MCF 10A (cell line): ENCODE results near the gene SLC7A11. TPM values are rescaled to one million over a fixed set of nuclear protein-coding genes. Genes with fewer than 3 reads are reported as not detected.

Experiments
- BruUV-seq: library from RNA; stranded (reverse); fragments of 400-500 nt; replicated peaks from 2 replicates; lab custom pipeline; 2021; lab: Mats Ljungman, UMichigan
- CTCF ChIA-PET: fragments of 300-600 bp; sonication (Branson Sonifier 250); formaldehyde crosslinking; extraction: SDS; loops from one replicate; lab custom pipeline; 2021; ENCODE audit warnings: antibody characterized with exemption, inconsistent platforms; lab: Yijun Ruan, JAX
- POLR2A ChIA-PET: fragments of 300-600, 350-650 bp; sonication (Branson Sonifier 250); formaldehyde crosslinking; extraction: SDS; loops from one replicate; lab custom pipeline; 2020; ENCODE audit warnings: antibody characterized with exemption, inconsistent platforms; lab: Yijun Ruan, JAX
- DNase-seq: peaks from one replicate; pipeline ENCODE4 v3.0.0-alpha.2; 2018; ENCODE audit not compliant: unreplicated experiment
- H3K27ac Mint-ChIP-seq: one replicate; pipeline ENCODE4 v1.8.0; 2022; ENCODE audit warnings: mild to moderate bottlenecking, low read depth, mixed read lengths; ENCODE audit not compliant: unreplicated experiment
- H3K27me3 Mint-ChIP-seq: one replicate; pipeline ENCODE4 v1.8.0; 2022; ENCODE audit warnings: mixed read lengths; ENCODE audit not compliant: insufficient read depth, unreplicated experiment
- H3K36me3 Mint-ChIP-seq: one replicate; pipeline ENCODE4 v1.8.0; 2022; ENCODE audit warnings: mild to moderate bottlenecking, moderate library complexity, mixed read lengths; ENCODE audit not compliant: insufficient read depth, unreplicated experiment
- H3K4me1 Mint-ChIP-seq: one replicate; pipeline ENCODE4 v1.8.0; 2022; ENCODE audit warnings: mixed read lengths; ENCODE audit not compliant: insufficient read depth, unreplicated experiment
- H3K4me3 Mint-ChIP-seq: one replicate; pipeline ENCODE4 v1.8.0; 2022; ENCODE audit warnings: mild to moderate bottlenecking, moderate library complexity, mixed read lengths; ENCODE audit not compliant: unreplicated experiment
- H3K9me3 Mint-ChIP-seq: one replicate; pipeline ENCODE4 v1.8.0; 2022; ENCODE audit warnings: mixed read lengths; ENCODE audit not compliant: unreplicated experiment
- intact Hi-C: fragments of 100-400 bp; cut with micrococcal nuclease; formaldehyde crosslinking; loops from 2 replicates; pipeline ENCODE4 v1.14.1; 2022
- total RNA-seq: library from RNA; stranded (reverse); gene quantifications from 2 replicates; pipeline ENCODE4 v1.2.3, GENCODE V29; 2022
- TF ChIP-seq, protein P1 (sequence below): fragments of 200-600 bp; IDR thresholded peaks from one replicate; pipeline ENCODE4 v1.8.0; 2022; ENCODE audit warnings: antibody characterized with exemption, mild to moderate bottlenecking; ENCODE audit not compliant: unreplicated experiment

Gene SLC7A11
- total RNA-seq, 1 experiment from 2014 or later: 153 TPM

DNA sequence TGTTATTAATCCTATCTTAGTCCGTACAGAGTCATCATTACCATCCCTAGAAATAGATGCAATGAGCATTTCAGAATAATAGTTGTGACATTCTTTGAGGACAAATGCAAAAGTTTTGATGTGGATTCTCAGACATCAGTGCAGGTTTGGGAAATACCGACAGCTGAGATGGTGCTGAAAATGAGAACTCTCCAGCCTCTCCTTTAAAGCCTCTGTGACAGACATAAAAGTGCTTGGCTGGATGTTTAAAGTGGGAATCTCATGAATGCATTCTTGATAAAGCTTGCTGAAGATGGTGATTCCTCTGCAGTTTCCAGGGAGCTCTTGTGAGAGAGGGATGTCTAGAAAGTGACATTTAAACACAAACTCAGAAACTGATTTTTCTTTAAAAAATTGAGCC is 35.0 kb upstream of the SLC7A11 start:
- intact Hi-C loops: no loop called here
- no peak for DNase-seq
- Mint-ChIP-seq H3K36me3 (peaks cover 7% of the 10 kb centered on the region), H3K27ac (no peak overlapping the region), H3K4me1 (peaks cover 6% of the 10 kb centered on the region), H3K9me3 (peaks cover 4% of the 10 kb centered on the region), H3K4me3 (no peak overlapping the region), H3K27me3 (no peaks in the 10 kb centered on the region)
- CTCF ChIA-PET: interaction anchor here (0.6 to 0.9 kb wide), 4 partner anchors 18 to 384 kb away, joined by 3 to 4 read pairs (median 3); no protein-coding TSS in a partner anchor
- POLR2A ChIA-PET: interaction anchor here (0.6 to 3.6 kb wide), 5 partner anchors 12 to 41 kb away, joined by 3 to 29 read pairs (median 4); partner anchors contain the start of gene SLC7A11
- BruUV-seq: no TSS peak
- TF ChIP-seq, protein P1, sequence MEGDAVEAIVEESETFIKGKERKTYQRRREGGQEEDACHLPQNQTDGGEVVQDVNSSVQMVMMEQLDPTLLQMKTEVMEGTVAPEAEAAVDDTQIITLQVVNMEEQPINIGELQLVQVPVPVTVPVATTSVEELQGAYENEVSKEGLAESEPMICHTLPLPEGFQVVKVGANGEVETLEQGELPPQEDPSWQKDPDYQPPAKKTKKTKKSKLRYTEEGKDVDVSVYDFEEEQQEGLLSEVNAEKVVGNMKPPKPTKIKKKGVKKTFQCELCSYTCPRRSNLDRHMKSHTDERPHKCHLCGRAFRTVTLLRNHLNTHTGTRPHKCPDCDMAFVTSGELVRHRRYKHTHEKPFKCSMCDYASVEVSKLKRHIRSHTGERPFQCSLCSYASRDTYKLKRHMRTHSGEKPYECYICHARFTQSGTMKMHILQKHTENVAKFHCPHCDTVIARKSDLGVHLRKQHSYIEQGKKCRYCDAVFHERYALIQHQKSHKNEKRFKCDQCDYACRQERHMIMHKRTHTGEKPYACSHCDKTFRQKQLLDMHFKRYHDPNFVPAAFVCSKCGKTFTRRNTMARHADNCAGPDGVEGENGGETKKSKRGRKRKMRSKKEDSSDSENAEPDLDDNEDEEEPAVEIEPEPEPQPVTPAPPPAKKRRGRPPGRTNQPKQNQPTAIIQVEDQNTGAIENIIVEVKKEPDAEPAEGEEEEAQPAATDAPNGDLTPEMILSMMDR: no peak

DNA sequence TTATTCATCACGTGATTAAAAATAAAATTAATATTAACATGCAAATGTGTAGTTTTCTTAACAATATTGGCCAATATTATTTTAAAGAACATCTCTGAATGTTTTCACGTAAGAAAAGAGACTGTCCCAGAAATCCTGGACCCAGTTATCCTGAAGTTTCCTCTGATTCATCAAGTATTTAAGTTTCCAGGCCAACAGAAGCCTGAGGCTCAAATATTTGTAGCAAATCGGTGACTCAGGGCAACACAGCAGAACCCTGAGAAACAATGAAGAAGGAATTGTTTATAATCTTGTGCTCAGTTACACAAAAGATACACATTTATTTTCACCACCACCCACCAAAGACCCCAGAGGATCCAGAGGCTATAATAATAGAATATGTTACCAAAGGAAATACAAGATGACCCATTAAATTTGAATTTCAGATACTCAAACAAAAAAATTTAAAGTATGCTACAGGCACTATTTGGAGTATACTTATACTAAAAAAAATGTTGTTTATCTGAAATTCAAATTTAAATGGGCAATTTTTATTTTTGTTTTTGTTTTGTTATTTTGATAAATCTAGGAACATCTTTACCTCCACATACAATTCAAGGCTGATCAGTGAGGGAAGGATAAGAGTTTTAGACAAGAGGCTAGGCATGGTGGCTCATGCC is 33.9 kb upstream of the SLC7A11 start:
- DNase-seq: peak; percentile 79
- intact Hi-C loops: no loop called here
- H3K4me1 Mint-ChIP-seq: peaks cover 6% of the 10 kb centered on the region
- TF ChIP-seq, protein P1: no peak
- H3K36me3 Mint-ChIP-seq: peaks cover 7% of the 10 kb centered on the region
- peak overlapping the region; percentile 93 for H3K27ac Mint-ChIP-seq
- ChIA-PET POLR2A (interaction anchor here (0.6 to 3.6 kb wide), 9 partner anchors 12 to 317 kb away, joined by 3 to 29 read pairs (median 4); partner anchors contain the start of gene SLC7A11), CTCF (interaction anchor here (0.6 to 0.7 kb wide), 2 partner anchors 17 to 38 kb away, joined by 3 read pairs; no protein-coding TSS in a partner anchor)
- no peaks in the 10 kb centered on the region for H3K9me3 Mint-ChIP-seq
- H3K27me3 Mint-ChIP-seq: no peaks in the 10 kb centered on the region
- H3K4me3 Mint-ChIP-seq: no peak overlapping the region
- BruUV-seq: no TSS peak

DNA sequence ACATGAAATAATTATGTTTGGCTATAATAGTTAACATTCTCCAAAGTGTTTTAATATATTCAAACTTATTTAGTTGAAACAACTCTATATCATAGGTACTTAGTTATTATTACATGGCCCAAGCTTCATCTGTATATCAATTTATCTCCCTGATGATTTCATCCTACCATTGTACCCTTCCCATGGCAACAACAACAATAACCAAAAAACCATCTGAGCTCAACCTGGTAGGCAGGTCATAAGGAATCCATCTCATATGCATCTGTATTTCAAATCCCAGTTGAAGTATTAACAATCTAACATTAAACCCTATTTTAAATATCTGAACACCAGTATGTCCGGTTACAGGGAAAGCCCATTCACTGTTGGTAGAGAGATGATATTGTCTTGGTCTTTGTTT is 33.1 kb upstream of the SLC7A11 start:
- no peaks in the 10 kb centered on the region for H3K9me3 Mint-ChIP-seq
- H3K4me1 Mint-ChIP-seq: peaks cover 6% of the 10 kb centered on the region
- CTCF ChIA-PET: no interaction called here
- DNase-seq: no peak
- peaks cover 7% of the 10 kb centered on the region for H3K36me3 Mint-ChIP-seq
- POLR2A ChIA-PET: interaction anchor here (0.8 to 3.6 kb wide), 5 partner anchors 11 to 36 kb away, joined by 3 to 29 read pairs (median 6); partner anchors contain the start of gene SLC7A11
- H3K27me3 Mint-ChIP-seq: no peaks in the 10 kb centered on the region
- intact Hi-C loops: no loop called here
- H3K4me3 Mint-ChIP-seq: no peak overlapping the region
- no TSS peak for BruUV-seq
- TF ChIP-seq, protein P1: no peak
- H3K27ac Mint-ChIP-seq: peak overlapping the region; percentile 93

DNA sequence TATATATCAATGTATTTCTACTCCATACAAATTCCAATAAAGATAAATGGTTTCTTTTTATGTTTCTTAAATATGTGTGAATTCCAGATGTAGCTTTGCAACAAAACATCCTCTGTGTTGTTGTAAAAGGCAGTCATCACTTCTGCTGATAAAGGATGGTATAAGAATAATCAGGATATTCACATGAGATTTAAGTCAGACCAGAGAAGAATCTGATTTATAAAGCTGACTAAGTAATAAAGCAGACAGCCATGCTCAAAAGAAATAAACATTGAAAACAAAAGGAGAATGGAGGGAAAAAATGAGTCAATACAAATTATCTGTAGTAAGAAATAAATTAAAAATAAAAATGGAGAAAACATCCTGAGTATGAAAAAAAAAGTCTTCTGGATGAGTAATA is 27.0 kb upstream of the SLC7A11 start:
- H3K4me1 Mint-ChIP-seq: no peaks in the 10 kb centered on the region
- TF ChIP-seq, protein P1: no peak
- no peaks in the 10 kb centered on the region for H3K9me3 Mint-ChIP-seq
- H3K27ac Mint-ChIP-seq: no peak overlapping the region
- DNase-seq: no peak
- intact Hi-C loops: no loop called here
- POLR2A ChIA-PET: no interaction called here
- no TSS peak for BruUV-seq
- no peaks in the 10 kb centered on the region for H3K36me3 Mint-ChIP-seq
- H3K4me3 Mint-ChIP-seq: no peak overlapping the region
- CTCF ChIA-PET: interaction anchor here (0.7 to 1.1 kb wide), 5 partner anchors 25 to 1041 kb away, joined by 3 to 4 read pairs (median 4); no protein-coding TSS in a partner anchor
- no peaks in the 10 kb centered on the region for H3K27me3 Mint-ChIP-seq
